Stimulated activated naive B cell treated with anti-CD40 and anti-IgM and Interleukin-4, amounts not matched to agents 10 μg/mL and 1 μg/mL and 100 μg/mL, for 72 hours (primary cell): Measurements from ENCODE around the gene WDR64.

Source experiments
- ATAC-seq, 2 donors: fragments of 150-1000 bp; cut with Tn5 transposase; replicated peaks; 2 replicates each; pipeline ENCODE4 v1.10.0; 2021; ENCODE audit warnings: moderate library complexity in 1 of 2
- DNase-seq: peaks from one replicate; pipeline ENCODE4 v3.0.0; 2021
- H3K27ac Mint-ChIP-seq: one replicate; pipeline ENCODE4 v1.8.0; 2022; ENCODE audit warnings: mild to moderate bottlenecking, mixed read lengths
- H3K27me3 Mint-ChIP-seq, 2 donors: one replicate each; pipeline ENCODE4 v1.8.0; 2022; ENCODE audit warnings: mixed read lengths in 2 of 2
- H3K36me3 Mint-ChIP-seq, 2 donors: one replicate each; pipeline ENCODE4 v1.8.0; 2022; ENCODE audit warnings: mixed read lengths in 2 of 2, mild to moderate bottlenecking in 1 of 2
- H3K4me1 Mint-ChIP-seq, 2 donors: one replicate each; pipeline ENCODE4 v1.8.0; 2022; ENCODE audit warnings: mixed read lengths in 2 of 2, mild to moderate bottlenecking in 1 of 2
- H3K4me3 Mint-ChIP-seq, 2 donors: one replicate each; pipeline ENCODE4 v1.8.0; 2022; ENCODE audit warnings: mild to moderate bottlenecking in 2 of 2, mixed read lengths in 2 of 2, moderate library complexity in 1 of 2
- H3K9me3 Mint-ChIP-seq, 2 donors: one replicate each; pipeline ENCODE4 v1.8.0; 2022; ENCODE audit warnings: mixed read lengths in 2 of 2, mild to moderate bottlenecking in 1 of 2

WDR64 gene

GRCh38 chr1:241652012-241652411, at the start of gene WDR64:
WDR64 (plus strand) TSS chr1:241652281; CDS start chr1:241652485, 204 bp downstream.
- Mint-ChIP-seq H3K27me3 (peaks cover 8 to 13% of the 10 kb centered on the region in 2 donors), H3K36me3 (no peaks in the 10 kb centered on the region), H3K4me1 (no peaks in the 10 kb centered on the region), H3K27ac (no peak within 1 kb of the TSS), H3K4me3 (no peak within 1 kb of the TSS), H3K9me3 (no peaks in the 10 kb centered on the region)
- no peak for ATAC-seq
- no peak for DNase-seq

DNA sequence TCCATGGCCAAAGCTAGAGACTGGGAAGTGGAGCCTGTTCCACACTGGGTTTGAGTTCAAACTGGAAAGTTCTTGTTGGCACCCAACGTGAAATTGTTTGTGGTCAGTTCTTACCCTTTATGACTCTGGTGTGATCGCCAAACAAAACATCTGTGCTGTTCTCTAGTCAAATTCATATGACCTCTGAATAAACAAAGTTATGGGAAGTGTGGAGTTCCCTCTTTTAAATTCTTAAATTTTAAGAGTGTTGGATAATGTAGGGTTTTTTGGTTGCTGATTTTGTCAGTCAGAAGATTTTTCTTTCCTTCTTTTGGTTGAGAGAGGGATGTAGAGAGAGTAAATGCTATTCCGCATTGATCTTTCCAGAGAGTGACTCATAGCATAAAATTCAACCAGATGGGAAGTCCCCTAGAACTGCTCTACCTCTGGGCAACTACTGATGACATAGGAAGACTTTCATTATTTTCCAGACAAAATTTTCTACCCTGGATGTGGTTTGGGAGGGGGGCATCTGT, 48.3 kb upstream of the WDR64 start:
- H3K27me3 Mint-ChIP-seq: no peaks in the 10 kb centered on the region
- peaks cover 47 to 59% of the 10 kb centered on the region in 2 donors for H3K36me3 Mint-ChIP-seq
- peak overlapping the region; percentile 53 for H3K27ac Mint-ChIP-seq
- peaks cover 52 to 74% of the 10 kb centered on the region in 2 donors for H3K4me1 Mint-ChIP-seq
- ATAC-seq (peak; percentile 69 to 70), DNase-seq (no peak)
- H3K9me3 Mint-ChIP-seq: peaks cover 3 to 11% of the 10 kb centered on the region in 2 donors
- peak overlapping the region in 1 of 2 donors; percentile 24 for H3K4me3 Mint-ChIP-seq

- peaks cover 48 to 61% of the 10 kb centered on the region in 2 donors for H3K36me3 Mint-ChIP-seq
- H3K27me3 Mint-ChIP-seq: no peaks in the 10 kb centered on the region
- H3K9me3 Mint-ChIP-seq: peaks cover 3 to 11% of the 10 kb centered on the region in 2 donors
- DNase-seq: no peak
- no peak overlapping the region for H3K4me3 Mint-ChIP-seq
- peaks cover 57 to 74% of the 10 kb centered on the region in 2 donors for H3K4me1 Mint-ChIP-seq
- no peak for ATAC-seq
- H3K27ac Mint-ChIP-seq: peak overlapping the region; percentile 7
These were observed 46.8 kb upstream of the WDR64 start for GRCh38 chr1:241605146-241605805.

GRCh38 chr1:241606544-241606943, 45.5 kb upstream of the WDR64 start:
- Mint-ChIP-seq H3K4me3 (no peak overlapping the region), H3K9me3 (peaks cover 3 to 6% of the 10 kb centered on the region in 2 donors), H3K27me3 (no peaks in the 10 kb centered on the region), H3K27ac (peak overlapping the region; percentile 37), H3K4me1 (peaks cover 47 to 61% of the 10 kb centered on the region in 2 donors), H3K36me3 (peaks cover 38 to 48% of the 10 kb centered on the region in 2 donors)
- ATAC-seq (no peak), DNase-seq (no peak)

DNA sequence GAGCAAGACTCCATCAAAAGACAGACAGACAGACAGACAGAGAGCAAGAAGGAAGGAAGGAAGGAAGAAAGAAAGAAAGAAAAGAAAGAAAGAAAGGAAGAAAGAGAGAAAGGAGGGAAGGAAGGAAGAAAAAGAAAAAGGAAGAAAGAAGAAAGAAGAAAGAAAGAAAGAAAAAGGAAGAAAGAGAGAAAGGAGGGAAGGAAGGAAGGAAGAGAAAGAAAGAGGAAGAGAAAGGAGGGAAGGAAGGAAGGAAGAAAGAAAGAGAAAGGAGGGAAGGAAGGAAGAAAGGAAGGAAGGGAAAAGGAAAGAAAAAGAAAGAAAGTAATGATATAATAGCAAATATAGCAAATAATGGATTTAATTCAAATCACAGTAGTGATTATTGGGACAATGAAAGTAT, 44.6 kb upstream of the WDR64 start:
- no peak for DNase-seq
- no peaks in the 10 kb centered on the region for H3K27me3 Mint-ChIP-seq
- H3K9me3 Mint-ChIP-seq: no peaks in the 10 kb centered on the region
- H3K4me3 Mint-ChIP-seq: no peak overlapping the region
- peaks cover 28 to 39% of the 10 kb centered on the region in 2 donors for H3K36me3 Mint-ChIP-seq
- H3K27ac Mint-ChIP-seq: peak overlapping the region; percentile 3
- H3K4me1 Mint-ChIP-seq: peaks cover 38 to 53% of the 10 kb centered on the region in 2 donors
- no peak for ATAC-seq

DNA sequence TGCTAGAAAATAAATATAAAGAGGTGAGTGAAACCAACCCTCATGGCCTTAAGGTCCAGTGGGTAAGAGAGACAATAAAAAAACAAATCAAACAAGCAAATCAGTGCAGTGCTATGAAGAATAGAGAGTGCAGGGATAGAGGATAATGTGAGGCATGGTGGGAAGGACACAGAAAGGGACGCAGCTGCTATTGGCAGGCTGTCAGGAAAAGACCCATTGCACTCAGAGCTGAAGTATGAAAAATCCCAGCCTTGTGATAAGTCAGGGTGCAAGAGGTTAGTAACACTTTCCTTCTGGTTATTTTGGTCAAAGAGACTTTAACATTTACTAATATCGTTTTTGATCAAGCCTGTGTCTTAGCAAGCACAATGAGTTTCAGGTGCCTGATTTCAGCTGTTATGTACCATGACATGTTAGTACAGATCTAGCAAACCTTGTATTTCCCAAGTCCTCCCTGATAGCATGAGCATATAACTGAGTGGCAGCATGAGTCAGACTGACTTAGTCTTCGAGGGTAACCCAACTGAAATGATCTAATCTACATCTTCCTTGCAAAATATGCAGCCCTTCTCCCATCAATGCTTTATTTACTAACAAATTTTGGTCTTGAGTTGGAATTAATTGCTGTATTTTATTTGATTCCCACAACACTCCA, 43.6 kb upstream of the WDR64 start:
- Mint-ChIP-seq H3K27me3 (no peaks in the 10 kb centered on the region), H3K4me3 (no peak overlapping the region), H3K36me3 (peaks cover 21 to 34% of the 10 kb centered on the region in 2 donors), H3K4me1 (peaks cover 31 to 48% of the 10 kb centered on the region in 2 donors), H3K9me3 (no peaks in the 10 kb centered on the region), H3K27ac (peak overlapping the region; percentile 52)
- ATAC-seq (peak in 1 of 2 donors; percentile 24), DNase-seq (no peak)

GRCh38 chr1:241610056-241610815, 41.8 kb upstream of the WDR64 start:
- Mint-ChIP-seq H3K27me3 (no peaks in the 10 kb centered on the region), H3K4me1 (peaks cover 29 to 49% of the 10 kb centered on the region in 2 donors), H3K36me3 (peaks cover 12 to 30% of the 10 kb centered on the region in 2 donors), H3K9me3 (no peaks in the 10 kb centered on the region), H3K27ac (no peak overlapping the region), H3K4me3 (no peak overlapping the region)
- DNase-seq (no peak), ATAC-seq (no peak)

- no peaks in the 10 kb centered on the region for H3K27me3 Mint-ChIP-seq
- ATAC-seq (peak; percentile 89 to 91), DNase-seq (no peak)
- peaks cover 31 to 49% of the 10 kb centered on the region in 2 donors for H3K4me1 Mint-ChIP-seq
- H3K27ac Mint-ChIP-seq: no peak overlapping the region
- no peak overlapping the region for H3K4me3 Mint-ChIP-seq
- no peaks in the 10 kb centered on the region for H3K9me3 Mint-ChIP-seq
- H3K36me3 Mint-ChIP-seq: peaks cover 10 to 28% of the 10 kb centered on the region in 2 donors
These were observed 41.0 kb upstream of the WDR64 start for GRCh38 chr1:241611063-241611462.

DNA sequence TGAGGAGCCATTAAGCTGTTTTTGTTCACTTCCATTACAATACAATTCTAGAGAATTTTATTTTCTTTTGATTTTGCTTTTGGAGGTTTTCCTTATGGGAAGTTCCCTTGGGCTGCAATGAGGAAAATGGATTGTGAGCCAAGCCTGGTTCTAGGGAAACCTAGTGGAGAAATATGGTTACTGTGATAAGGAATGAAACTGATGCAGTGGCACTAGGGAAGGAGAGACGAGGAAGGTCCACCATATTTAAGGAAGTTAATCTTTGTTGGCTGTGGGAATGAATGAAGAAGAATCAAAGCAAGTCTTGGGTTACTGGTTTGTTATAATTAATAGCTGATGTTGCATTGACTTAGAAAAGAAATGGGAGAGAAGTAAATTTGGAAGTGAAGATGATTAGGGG, 40.3 kb upstream of the WDR64 start:
- H3K9me3 Mint-ChIP-seq: no peaks in the 10 kb centered on the region
- H3K4me1 Mint-ChIP-seq: peaks cover 33 to 48% of the 10 kb centered on the region in 2 donors
- DNase-seq (no peak), ATAC-seq (no peak)
- H3K4me3 Mint-ChIP-seq: no peak overlapping the region
- H3K27ac Mint-ChIP-seq: no peak overlapping the region
- H3K27me3 Mint-ChIP-seq: no peaks in the 10 kb centered on the region
- H3K36me3 Mint-ChIP-seq: peaks cover 16 to 31% of the 10 kb centered on the region in 2 donors

DNA sequence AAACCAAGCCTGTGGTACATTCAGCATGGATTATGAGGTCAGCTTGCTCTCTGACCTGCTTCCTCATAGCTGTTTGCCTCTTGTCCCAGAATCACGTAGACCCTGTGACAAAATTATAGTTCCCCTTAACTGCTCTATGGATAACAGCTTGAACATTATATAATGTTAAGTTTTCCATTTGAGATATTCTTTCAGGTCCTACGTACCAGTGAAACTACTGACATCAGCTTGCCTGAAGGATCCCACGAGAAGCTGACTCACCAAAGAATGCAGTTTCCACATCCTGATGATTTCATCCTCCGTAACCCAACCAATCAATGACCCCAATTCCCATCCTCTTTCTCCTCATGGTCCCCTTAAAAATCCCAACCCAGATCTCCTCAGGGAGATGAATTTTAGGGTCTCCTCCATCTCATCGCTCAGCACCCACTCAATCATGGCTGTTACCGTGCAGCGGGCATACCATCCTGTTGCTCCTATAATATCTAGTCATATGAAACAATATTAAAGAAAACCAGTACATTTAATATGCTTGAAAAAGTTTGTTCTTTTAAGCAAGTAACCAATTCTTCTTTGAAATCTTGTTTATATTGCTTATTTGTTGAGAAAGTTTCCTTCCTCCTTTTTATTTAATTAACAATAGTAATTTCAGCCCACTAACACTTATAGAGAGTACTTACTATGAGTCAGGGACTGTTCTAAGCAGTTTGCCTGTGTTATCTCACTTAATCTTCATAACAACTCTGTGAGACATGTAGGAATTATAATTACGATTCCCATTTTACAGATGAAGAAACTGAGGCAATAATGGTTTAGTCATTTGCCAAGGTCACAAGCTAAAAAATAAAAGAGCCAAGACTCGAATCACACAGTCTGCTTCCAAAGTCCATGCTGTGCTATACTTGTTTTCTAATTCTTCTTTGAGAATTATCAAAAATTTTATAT, 39.3 kb upstream of the WDR64 start:
- Mint-ChIP-seq H3K4me3 (no peak overlapping the region), H3K9me3 (no peaks in the 10 kb centered on the region), H3K27me3 (no peaks in the 10 kb centered on the region), H3K4me1 (peaks cover 35 to 49% of the 10 kb centered on the region in 2 donors), H3K27ac (peak overlapping the region; percentile 73), H3K36me3 (peaks cover 20 to 33% of the 10 kb centered on the region in 2 donors)
- DNase-seq (no peak), ATAC-seq (no peak)

GRCh38 chr1:241614144-241614543, 37.9 kb upstream of the WDR64 start:
- Mint-ChIP-seq H3K4me1 (peaks cover 34 to 47% of the 10 kb centered on the region in 2 donors), H3K4me3 (no peak overlapping the region), H3K9me3 (no peaks in the 10 kb centered on the region)

DNA sequence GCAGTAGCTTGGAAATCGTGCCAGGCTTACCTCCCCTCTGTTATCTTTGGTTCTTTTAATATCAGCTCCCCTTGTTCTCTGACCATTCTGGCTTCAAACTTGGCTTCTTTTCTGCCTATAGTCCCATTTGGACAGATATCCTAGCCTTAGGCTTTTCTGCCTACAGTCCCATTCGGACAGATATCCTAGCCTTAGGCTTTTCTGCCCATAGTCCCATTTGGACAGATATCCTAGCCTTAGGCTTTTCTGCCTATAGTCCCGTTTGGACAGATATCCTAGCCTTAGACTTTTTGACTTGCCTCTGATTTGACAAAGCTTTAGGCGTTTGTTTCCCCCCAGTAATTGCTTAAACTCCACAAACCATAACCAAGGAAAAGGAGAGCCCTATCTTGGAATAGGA, 37.5 kb upstream of the WDR64 start:
- Mint-ChIP-seq H3K27me3 (no peaks in the 10 kb centered on the region), H3K4me3 (no peak overlapping the region), H3K4me1 (peaks cover 33 to 47% of the 10 kb centered on the region in 2 donors), H3K27ac (no peak overlapping the region), H3K9me3 (no peaks in the 10 kb centered on the region), H3K36me3 (peaks cover 25 to 44% of the 10 kb centered on the region in 2 donors)
- DNase-seq (no peak), ATAC-seq (no peak)

More at GRCh38 chr1:241614144-241614543, 37.9 kb upstream of the WDR64 start:
- Mint-ChIP-seq H3K27me3 (no peaks in the 10 kb centered on the region), H3K27ac (no peak overlapping the region), H3K36me3 (peaks cover 26 to 43% of the 10 kb centered on the region in 2 donors)
- ATAC-seq (peak; percentile 56 to 76), DNase-seq (no peak)
